ENCODE results near the gene C1orf167. TPM values are rescaled to one million over a fixed set of nuclear protein-coding genes. Genes with fewer than 3 reads are reported as not detected.

Gene C1orf167
- polyA plus RNA-seq, 1 of the 3 experiments (the other 2 are of a cell fraction): 0.10 TPM

GRCh38 chr1:11800756-11801433 is 38.9 kb downstream of the C1orf167 start:
- no peaks in the 10 kb centered on the region for H4K20me1 ChIP-seq (ENCODE audit: insufficient read depth)
- TF ChIP-seq RFX5 (IDR thresholded peaks at IDR 0.05; ENCODE audit: low read length): no peak
- no peak for TF ChIP-seq NRF1 (IDR thresholded peaks at IDR 0.05; ENCODE audit: low read depth, low read length)
- no peak for TF ChIP-seq TCF12 (IDR thresholded peaks at IDR 0.05)
- TF ChIP-seq FOSL2 (IDR thresholded peaks at IDR 0.05; ENCODE audit: borderline replicate concordance, low read depth): no peak
- no peak for TF ChIP-seq PBX3 (IDR thresholded peaks at IDR 0.05)
- TF ChIP-seq MEF2A (IDR thresholded peaks at IDR 0.05; ENCODE audit: borderline replicate concordance, low read depth): no peak
- no peak for TF ChIP-seq TAF1 (IDR thresholded peaks at IDR 0.05; ENCODE audit: borderline replicate concordance, low read depth, low read length)
- no peak for TF ChIP-seq FOXJ3 (CRISPR knock-in tag; IDR thresholded peaks at IDR 0.05)
- no peak for TF ChIP-seq TEAD4 (IDR thresholded peaks at IDR 0.05; ENCODE audit: borderline replicate concordance, insufficient read depth)
- no peak for TF ChIP-seq ELF1 (IDR thresholded peaks at IDR 0.05)
- H3K9me3 ChIP-seq: no peaks in the 10 kb centered on the region
- no peak overlapping the region for H3K4me3 ChIP-seq (ENCODE audit: low read depth in 2 of 2, low read length in 1 of 2)
- DNase-seq: no peak
- no peaks in the 10 kb centered on the region for H3K27me3 ChIP-seq (ENCODE audit: insufficient read depth)
- H2AFZ ChIP-seq (ENCODE audit: low read depth): no peak overlapping the region
- peaks cover 0 to 20% of the 10 kb centered on the region in 2 experiments for H3K36me3 ChIP-seq (replicated peaks in 1 of 2; ENCODE audit: control insufficient read depth in 1 of 2, insufficient read depth in 2 of 2, low read length in 1 of 2)
- H3K9ac ChIP-seq: no peak overlapping the region
- WGBS (ENCODE audit: low lambda C conversion rate): 91% methylated on average over 13 of the region's 21 CpGs
- no peaks in the 10 kb centered on the region for H3F3A ChIP-seq (replicated peaks; ENCODE audit: insufficient read depth)
- ChIA-PET CTCF (no interaction called here), POLR2A (no interaction called here)
- no peaks in the 10 kb centered on the region; the same call in 1 of the 2 replicates for H3K79me2 ChIP-seq (ENCODE audit: insufficient read depth)
- no peak overlapping the region for H3K4me2 ChIP-seq
- H3K9me2 ChIP-seq: no peaks in the 10 kb centered on the region
- H3K4me1 ChIP-seq (ENCODE audit: control insufficient read depth in 1 of 2, insufficient read depth in 2 of 2, low read depth in 1 of 2, low read length in 1 of 2): peaks cover 21 to 27% of the 10 kb centered on the region in 2 experiments; a peak in 3 of 4 replicates
- H3K27ac ChIP-seq (ENCODE audit: low read depth in 2 of 2, low read length in 1 of 2): no peak overlapping the region

- H3K9me2 ChIP-seq: no peaks in the 10 kb centered on the region
- H3F3A ChIP-seq (replicated peaks; ENCODE audit: insufficient read depth): no peaks in the 10 kb centered on the region
- H3K4me1 ChIP-seq (ENCODE audit: control insufficient read depth in 1 of 2, insufficient read depth in 2 of 2, low read depth in 1 of 2, low read length in 1 of 2): peaks cover 29 to 35% of the 10 kb centered on the region in 2 experiments; a peak in 3 of 4 replicates
- H3K79me2 ChIP-seq (ENCODE audit: insufficient read depth): peaks cover 15% of the 10 kb centered on the region
- ChIA-PET CTCF (interaction anchor here (1.0 to 2.0 kb wide), 2 partner anchors 10 to 17 kb away, joined by 3 to 14 read pairs; no protein-coding TSS in a partner anchor), POLR2A (interaction anchor here (1.7 kb wide), 1 partner anchor 14 kb away, joined by 8 read pairs; no protein-coding TSS in a partner anchor)
- 82% methylated on average over 6 of the region's 6 CpGs for WGBS (ENCODE audit: low lambda C conversion rate)
- no peak for TF ChIP-seq YY1 (IDR thresholded peaks at IDR 0.05; ENCODE audit: low read depth)
- TF ChIP-seq REST (IDR thresholded peaks at IDR 0.05; ENCODE audit: low read depth, low read length): no peak
- TF ChIP-seq FOXM1 (IDR thresholded peaks at IDR 0.05; ENCODE audit: low read depth): no peak
- no peak for TF ChIP-seq EP300 (IDR thresholded peaks at IDR 0.05; ENCODE audit: borderline replicate concordance in 1 of 2, low read depth in 1 of 2, low read length in 1 of 2)
- no peak for TF ChIP-seq NFIC (IDR thresholded peaks at IDR 0.05; ENCODE audit: borderline replicate concordance)
- TF ChIP-seq JUND (IDR thresholded peaks at IDR 0.05): no peak
- H2AFZ ChIP-seq (ENCODE audit: low read depth): no peak overlapping the region
- no peaks in the 10 kb centered on the region for H3K9me3 ChIP-seq
- peaks cover 7 to 26% of the 10 kb centered on the region in 2 experiments for H3K36me3 ChIP-seq (replicated peaks in 1 of 2; ENCODE audit: control insufficient read depth in 1 of 2, insufficient read depth in 2 of 2, low read length in 1 of 2)
- no peaks in the 10 kb centered on the region for H3K27me3 ChIP-seq (ENCODE audit: insufficient read depth)
- H3K4me3 ChIP-seq (ENCODE audit: low read depth in 2 of 2, low read length in 1 of 2): no peak overlapping the region
- no peak overlapping the region for H3K9ac ChIP-seq
- no peaks in the 10 kb centered on the region for H4K20me1 ChIP-seq (ENCODE audit: insufficient read depth)
- no peak overlapping the region; a peak in 1 of 4 replicates for H3K27ac ChIP-seq (ENCODE audit: low read depth in 2 of 2, low read length in 1 of 2)
- DNase-seq: no peak
- peak overlapping the region; percentile 100 for H3K4me2 ChIP-seq
Observed at GRCh38 chr1:11802616-11802972, 40.6 kb downstream of the C1orf167 start.

Measured in SK-N-SH (cell line).